GM19351 (cell line): ENCODE results near the gene TOMM34.

Experiments
- ATAC-seq: cut with Tn5 transposase; IDR thresholded peaks from one replicate; pipeline ENCODE4 v1.9.1; 2021; ENCODE audit warnings: mild to moderate bottlenecking, moderate library complexity; ENCODE audit not compliant: unreplicated experiment

TOMM34 gene

GRCh38 chr20:44936510-44936909 lies 23.7 kb downstream of the TOMM34 start:
- ATAC-seq, result no peak

GRCh38 chr20:44932916-44933315 lies 27.3 kb downstream of the TOMM34 start:
- ATAC-seq, result no peak

- ATAC-seq, result no peak
Measured at GRCh38 chr20:44931911-44932310, 28.3 kb downstream of the TOMM34 start.

DNA sequence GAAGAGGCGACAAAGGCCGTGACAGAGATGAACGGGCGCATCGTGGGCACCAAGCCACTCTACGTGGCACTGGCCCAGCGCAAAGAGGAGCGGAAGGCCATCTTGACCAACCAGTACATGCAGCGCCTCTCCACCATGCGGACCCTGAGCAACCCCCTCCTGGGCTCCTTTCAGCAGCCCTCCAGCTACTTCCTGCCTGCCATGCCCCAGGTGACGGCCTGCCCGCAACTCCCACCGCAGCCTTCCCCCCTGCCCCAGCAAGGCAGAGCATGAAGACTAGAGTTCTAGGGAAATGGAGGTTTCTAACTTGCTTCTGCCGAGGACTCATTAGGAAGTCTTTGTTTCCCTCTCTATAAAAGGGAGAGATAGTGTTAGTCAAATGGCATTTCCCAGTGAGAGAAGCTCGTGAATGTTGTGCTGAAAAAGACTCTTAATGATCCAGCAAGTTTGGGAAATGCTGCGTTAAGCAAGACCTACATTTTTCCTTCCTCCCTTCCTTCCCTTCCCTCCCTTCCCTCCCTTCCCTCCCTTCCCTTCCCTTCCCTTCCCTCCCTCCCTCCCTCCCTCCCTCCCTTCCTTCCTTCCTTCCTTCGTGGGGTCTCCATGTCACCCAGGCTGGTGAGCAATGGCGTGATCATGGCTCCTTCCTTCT lies 29.6 kb downstream of the TOMM34 start:
- no peak for ATAC-seq

- no peak for ATAC-seq
Measured at GRCh38 chr20:44928595-44928994, 31.6 kb downstream of the TOMM34 start.

- no peak for ATAC-seq
Measured at GRCh38 chr20:44924541-44924940, 35.7 kb downstream of the TOMM34 start.

GRCh38 chr20:44921447-44921846 lies 38.8 kb downstream of the TOMM34 start:
- ATAC-seq, result no peak

- no peak for ATAC-seq
Measured at GRCh38 chr20:44918761-44919160, 41.4 kb downstream of the TOMM34 start.

GRCh38 chr20:44918342-44918741 lies 41.9 kb downstream of the TOMM34 start:
- ATAC-seq, result no peak

- no peak for ATAC-seq
Measured at GRCh38 chr20:44917399-44917798, 42.8 kb downstream of the TOMM34 start.

GRCh38 chr20:44916586-44916985 lies 43.6 kb downstream of the TOMM34 start:
- ATAC-seq, result no peak

DNA sequence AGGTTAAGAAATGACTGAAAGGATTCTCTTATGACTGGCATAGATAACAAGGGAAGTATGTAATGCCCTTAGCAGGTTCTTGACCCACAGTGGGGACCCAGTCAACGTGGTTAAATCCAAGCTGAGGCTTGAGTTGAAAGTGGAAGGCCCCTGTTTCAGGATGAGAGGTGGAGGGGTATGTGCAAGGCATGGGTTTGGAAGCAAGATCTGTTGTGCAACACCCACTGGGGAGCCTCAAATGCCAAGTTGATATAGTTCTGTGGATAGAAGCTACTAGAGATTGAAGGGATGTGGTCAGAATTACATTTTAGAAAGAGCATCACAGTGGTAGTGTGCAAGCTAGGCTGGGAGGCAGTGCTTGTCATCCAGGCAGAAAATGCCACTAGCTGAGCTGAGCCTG lies 45.3 kb downstream of the TOMM34 start:
- no peak for ATAC-seq

DNA sequence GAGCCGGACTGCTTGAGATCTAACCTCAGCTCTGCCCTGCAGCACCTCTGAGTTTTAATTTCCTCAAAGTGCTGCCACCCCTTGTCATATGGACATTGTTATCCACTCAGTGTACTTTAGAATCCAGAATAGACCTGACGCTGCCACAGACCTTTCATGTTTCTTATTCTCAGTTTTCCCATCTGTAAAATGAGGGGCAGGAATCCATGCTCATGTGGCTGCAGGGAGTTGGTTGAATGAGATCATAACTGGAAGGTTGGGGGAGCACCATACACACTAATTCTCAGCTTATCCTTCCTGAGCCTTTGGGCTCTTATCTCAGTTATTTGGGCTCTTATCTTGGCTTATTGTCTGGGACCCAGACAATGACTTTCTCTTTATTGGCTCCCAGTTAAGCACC lies 48.0 kb downstream of the TOMM34 start:
- no peak for ATAC-seq

DNA sequence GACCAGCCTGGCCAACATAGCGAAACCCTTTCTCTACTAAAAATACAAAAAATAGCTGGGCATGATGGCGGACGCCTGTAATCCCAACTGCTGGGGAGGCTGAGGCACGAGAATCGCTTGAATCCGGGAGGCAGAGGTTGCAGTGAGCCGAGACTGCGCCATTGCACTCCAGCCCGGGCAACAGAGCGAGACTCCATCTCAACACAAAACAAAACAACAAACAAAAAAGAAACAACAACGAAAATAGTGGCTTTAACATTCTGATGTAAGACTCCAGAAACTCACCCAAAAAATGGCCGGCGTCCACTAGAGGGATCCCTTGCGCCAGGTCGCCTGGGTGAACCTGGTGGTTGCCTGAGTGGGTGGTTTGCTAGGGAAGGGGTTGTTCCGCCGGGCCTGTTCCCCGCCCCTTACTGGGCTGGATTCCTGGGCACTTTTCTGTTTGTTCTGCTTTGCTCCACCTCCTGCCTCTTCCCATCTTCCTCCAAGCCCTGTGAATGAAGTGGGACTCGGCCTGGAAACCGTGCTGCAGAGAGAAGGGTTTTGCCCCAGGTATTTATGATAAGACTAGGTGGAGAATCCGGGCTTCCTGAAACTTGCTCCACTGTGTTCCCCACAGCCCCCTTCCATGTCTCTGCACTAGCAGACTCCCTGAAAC lies 48.8 kb downstream of the TOMM34 start:
- no peak for ATAC-seq

DNA sequence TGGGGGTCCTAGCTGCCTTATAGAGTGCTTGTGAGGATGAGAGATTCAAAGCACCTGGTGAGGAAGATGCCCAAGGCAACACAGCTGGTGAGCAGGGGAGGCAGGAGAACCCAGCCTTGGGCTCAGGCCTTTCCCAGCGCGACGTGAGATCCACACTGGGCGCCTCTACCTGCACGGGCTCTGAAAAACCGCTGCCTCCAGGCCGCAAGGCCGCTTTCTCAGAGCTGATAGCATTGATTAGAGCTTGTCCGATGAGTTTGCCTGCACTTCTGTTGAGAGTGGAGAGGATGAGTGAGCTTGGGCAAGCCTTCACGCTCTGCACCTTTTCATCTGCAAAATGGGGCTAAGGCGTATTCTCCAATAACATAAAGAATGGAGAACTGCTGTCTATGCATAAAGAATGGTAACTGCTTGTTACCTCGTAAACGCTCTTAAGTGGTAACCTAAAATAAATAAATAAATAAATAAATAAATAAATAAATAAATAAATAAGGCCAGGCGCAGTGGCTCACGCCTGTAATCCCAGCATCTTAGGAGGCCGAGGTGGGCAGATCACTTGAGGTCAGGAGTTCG lies 49.4 kb downstream of the TOMM34 start:
- ATAC-seq, result no peak

DNA sequence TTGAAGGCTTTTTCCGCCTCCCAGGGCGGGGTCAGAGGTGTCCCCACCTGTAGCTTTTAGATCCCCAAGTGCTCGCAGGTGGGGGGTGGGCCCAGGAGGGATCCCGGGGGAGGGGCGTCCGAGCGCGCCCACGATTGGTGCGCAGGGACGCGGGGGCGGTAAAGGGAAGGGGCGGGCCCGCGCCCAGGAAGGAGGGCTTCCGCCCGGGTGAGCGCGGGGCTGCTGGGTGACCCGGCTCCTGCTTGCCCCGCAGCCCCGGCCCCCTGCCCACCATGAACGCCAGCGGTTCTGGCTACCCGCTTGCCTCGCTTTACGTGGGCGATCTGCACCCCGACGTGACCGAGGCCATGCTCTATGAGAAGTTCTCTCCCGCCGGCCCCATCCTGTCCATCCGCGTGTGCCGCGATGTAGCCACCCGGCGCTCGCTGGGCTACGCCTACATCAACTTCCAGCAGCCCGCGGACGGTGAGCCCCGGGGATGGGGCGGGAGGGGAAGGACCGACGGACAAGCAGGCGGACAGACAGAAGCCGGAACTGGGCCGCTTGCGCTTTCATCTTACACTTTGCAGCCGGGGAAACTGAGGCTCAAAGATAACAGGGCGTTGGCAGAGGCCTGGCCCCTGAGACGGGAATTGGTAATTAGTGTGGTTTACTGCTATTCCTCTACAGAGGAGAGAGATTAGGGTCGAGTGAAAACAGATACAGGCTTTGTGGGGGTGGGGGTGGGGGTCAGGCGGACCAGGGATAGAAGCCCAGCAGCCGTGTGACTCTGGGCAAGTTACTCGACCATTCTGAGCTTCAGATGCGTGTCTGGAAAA lies 50.1 kb downstream of the TOMM34 start, which contains the start of gene PABPC1L:
TSS of gene PABPC1L (plus strand) at position 189 of the 818 bp plus-strand sequence. CDS start at position 273, 84 bp downstream.
- peak; percentile 79 for ATAC-seq

- ATAC-seq, result no peak
Measured at GRCh38 chr20:44908987-44909871, 51.0 kb downstream of the TOMM34 start.

GRCh38 chr20:44904377-44904776 lies 55.8 kb downstream of the TOMM34 start:
- ATAC-seq, result no peak

- no peak for ATAC-seq
Measured at GRCh38 chr20:44901974-44902373, 58.2 kb downstream of the TOMM34 start.

DNA sequence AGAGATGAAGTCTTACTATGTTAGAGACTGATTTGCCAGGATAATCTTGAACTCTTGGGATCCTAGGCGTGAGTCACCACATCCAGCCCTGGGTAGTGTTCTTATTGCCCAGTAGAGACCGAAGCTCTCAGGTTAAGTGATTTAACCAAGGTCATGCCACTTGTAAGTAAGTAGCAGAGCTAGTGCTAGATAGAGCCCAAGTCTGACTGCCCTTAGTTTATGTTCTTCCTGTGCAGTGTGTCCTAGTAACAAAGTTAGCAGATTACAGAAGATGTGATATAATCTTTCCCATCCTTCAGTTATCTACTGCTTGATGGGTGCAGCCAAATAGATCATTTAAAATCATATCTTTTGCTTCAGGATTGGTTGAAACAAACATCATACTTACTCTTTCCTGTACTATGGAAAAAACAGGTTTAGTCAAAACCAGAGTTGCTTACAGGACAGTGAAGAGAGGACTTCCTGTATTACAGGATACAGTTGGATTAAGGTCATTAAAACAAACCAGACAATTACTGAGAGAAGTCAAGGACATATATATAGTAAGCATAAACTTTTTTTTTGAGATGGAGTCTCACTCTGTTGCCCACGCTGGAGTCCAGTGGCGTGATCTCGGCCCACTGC lies 59.9 kb downstream of the TOMM34 start:
- ATAC-seq, result no peak
